WTC11 (cell line): ENCODE results near the gene C1QTNF12. TPM values are rescaled to one million over a fixed set of nuclear protein-coding genes. Genes with fewer than 3 reads are reported as not detected.

Experiments used
- ATAC-seq: fragments of 200-7000 bp; cut with Tn5 transposase; 2 replicates; pipeline ENCODE4 v1.10.0; 2021; ENCODE audit warnings: mild to moderate bottlenecking, moderate library complexity
- CTCF ChIA-PET: fragments of 300-600 bp; sonication (Branson Sonifier 250); formaldehyde crosslinking; loops from one replicate; lab custom pipeline; 2021; ENCODE audit warnings: antibody characterized with exemption; lab: Charles Lee
- POLR2A ChIA-PET: fragments of 350-600 bp; sonication (Branson Sonifier 250); formaldehyde crosslinking; loops from one replicate; lab custom pipeline; 2021; ENCODE audit warnings: antibody characterized with exemption; lab: Charles Lee
- DNase-seq: peaks from one replicate; pipeline ENCODE4 v3.0.0; 2021; ENCODE audit warnings: low spot score
- H3K27ac Mint-ChIP-seq: 2 replicates; pipeline ENCODE4 v1.8.0; 2021; ENCODE audit warnings: mixed read lengths
- H3K27me3 Mint-ChIP-seq: 2 replicates; pipeline ENCODE4 v1.8.0; 2021; ENCODE audit warnings: low read depth, mild to moderate bottlenecking, moderate library complexity, mixed read lengths
- H3K36me3 Mint-ChIP-seq: 2 replicates; pipeline ENCODE4 v1.8.0; 2021; ENCODE audit warnings: mixed read lengths
- H3K4me1 Mint-ChIP-seq: 2 replicates; pipeline ENCODE4 v1.8.0; 2022; ENCODE audit warnings: mixed read lengths
- H3K4me3 Mint-ChIP-seq: 2 replicates; pipeline ENCODE4 v1.8.0; 2021; ENCODE audit warnings: mild to moderate bottlenecking, moderate library complexity, mixed read lengths
- H3K9me3 Mint-ChIP-seq: 2 replicates; pipeline ENCODE4 v1.8.0; 2021; ENCODE audit warnings: mixed read lengths
- ATF1 ChIP-seq: sonication (generic); formaldehyde crosslinking; IDR thresholded peaks from 2 replicates; pipeline ENCODE4 v1.8.1; 2023; ENCODE audit warnings: mild to moderate bottlenecking, moderate library complexity, missing genetic modification reagents
- ETV6 ChIP-seq: sonication (generic); formaldehyde crosslinking; IDR thresholded peaks from 2 replicates; pipeline ENCODE4 v1.8.1; 2022; ENCODE audit warnings: mild to moderate bottlenecking, missing genetic modification reagents
- JAZF1 ChIP-seq: fragments of 250-450 bp; sonication (Bioruptor Pico); IDR thresholded peaks from 2 replicates; pipeline ENCODE4 v1.9.0; 2021; ENCODE audit warnings: moderate library complexity, mild to moderate bottlenecking, inconsistent platforms
- KAT7 ChIP-seq: sonication (generic); formaldehyde crosslinking; IDR thresholded peaks from 2 replicates; pipeline ENCODE4 v1.8.1; 2023; ENCODE audit warnings: missing genetic modification reagents, mild to moderate bottlenecking, borderline replicate concordance
- NFATC4 ChIP-seq: fragments of 250-450 bp; sonication (Bioruptor Pico); IDR thresholded peaks from 2 replicates; pipeline ENCODE4 v1.9.0; 2021; ENCODE audit warnings: mild to moderate bottlenecking
- NFE2L1 ChIP-seq: sonication (generic); formaldehyde crosslinking; IDR thresholded peaks from 2 replicates; pipeline ENCODE4 v1.8.1; 2023; ENCODE audit warnings: missing genetic modification reagents
- NR1H2 ChIP-seq: sonication (generic); formaldehyde crosslinking; IDR thresholded peaks from 2 replicates; pipeline ENCODE4 v1.9.0; 2021; ENCODE audit warnings: mild to moderate bottlenecking, moderate library complexity, missing genetic modification reagents
- SMAD4 ChIP-seq: sonication (generic); formaldehyde crosslinking; IDR thresholded peaks from 2 replicates; pipeline ENCODE4 v1.8.0; 2022; ENCODE audit warnings: mild to moderate bottlenecking, missing genetic modification reagents
- TP53 ChIP-seq: sonication (generic); formaldehyde crosslinking; IDR thresholded peaks from 2 replicates; pipeline ENCODE4 v1.8.1; 2023; ENCODE audit warnings: mild to moderate bottlenecking, missing genetic modification reagents
- ZNF232 ChIP-seq: sonication (generic); formaldehyde crosslinking; IDR thresholded peaks from 2 replicates; pipeline ENCODE4 v1.8.0; 2022; ENCODE audit warnings: mild to moderate bottlenecking, missing genetic modification reagents
- ZNF263 ChIP-seq: sonication (generic); formaldehyde crosslinking; IDR thresholded peaks from 2 replicates; pipeline ENCODE4 v1.8.1; 2022; ENCODE audit warnings: low read depth, mild to moderate bottlenecking, moderate library complexity, missing genetic modification reagents
- ZNF416 ChIP-seq: fragments of 250-450 bp; sonication (Bioruptor Pico); IDR thresholded peaks from 2 replicates; pipeline ENCODE4 v1.9.0; 2021; ENCODE audit warnings: mild to moderate bottlenecking, inconsistent platforms
- total RNA-seq: library from RNA; stranded (reverse); gene quantifications from 3 replicates; pipeline ENCODE4 v1.2.3, GENCODE V29; 2021
- TF ChIP-seq, protein P1 (sequence below): fragments of 250-450 bp; sonication (Bioruptor Pico); conservative IDR thresholded peaks from 2 replicates; pipeline ENCODE4 v1.9.0; 2021; ENCODE audit warnings: mild to moderate bottlenecking
- TF ChIP-seq, protein P2 (sequence below): sonication (generic); formaldehyde crosslinking; IDR thresholded peaks from 2 replicates; pipeline ENCODE4 v1.8.0; 2022; ENCODE audit warnings: mild to moderate bottlenecking, missing genetic modification reagents
- TF ChIP-seq, protein P3 (sequence below): fragments of 250-450 bp; sonication (Bioruptor Pico); IDR thresholded peaks from 2 replicates; pipeline ENCODE4 v1.9.0; 2021; ENCODE audit warnings: moderate library complexity, mild to moderate bottlenecking, inconsistent platforms, borderline replicate concordance
- TF ChIP-seq, protein P4 (sequence below): sonication (generic); formaldehyde crosslinking; IDR thresholded peaks from 2 replicates; pipeline ENCODE4 v1.8.0; 2022; ENCODE audit warnings: mild to moderate bottlenecking, missing genetic modification reagents
- TF ChIP-seq, protein P5 (sequence below): fragments of 250-450 bp; sonication (Bioruptor Pico); IDR thresholded peaks from 2 replicates; pipeline ENCODE4 v1.9.0; 2021; ENCODE audit warnings: mild to moderate bottlenecking, borderline replicate concordance

Gene C1QTNF12
- total RNA-seq, 1 experiment from 2014 or later, result 10.3 TPM

DNA sequence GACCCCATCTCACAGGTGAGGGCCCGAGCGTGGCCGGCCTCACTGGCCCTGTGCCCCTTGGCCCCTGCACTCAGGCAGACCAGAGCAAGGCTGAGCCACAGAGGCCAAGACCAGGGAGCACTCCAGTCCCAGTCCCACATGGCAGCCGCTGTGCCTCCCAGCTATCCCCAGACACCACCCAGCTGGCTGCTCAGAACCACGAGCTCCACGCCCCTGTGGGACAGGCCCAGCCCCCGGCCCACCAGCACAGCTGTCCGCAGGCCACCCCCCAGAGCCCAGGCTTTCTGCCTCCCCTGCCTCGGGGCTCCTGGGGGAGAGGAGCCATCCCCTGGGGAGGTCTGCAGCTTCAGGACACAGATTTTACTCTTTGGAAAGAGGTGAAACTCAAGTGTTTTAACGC, 9.1 kb upstream of the C1QTNF12 start:
- peaks cover 15% of the 10 kb centered on the region for H3K4me1 Mint-ChIP-seq
- CTCF ChIA-PET, result no interaction called here
- no peaks in the 10 kb centered on the region for H3K27me3 Mint-ChIP-seq
- H3K4me3 Mint-ChIP-seq, result no peak overlapping the region
- H3K9me3 Mint-ChIP-seq, result no peaks in the 10 kb centered on the region
- POLR2A ChIA-PET, result no interaction called here
- ATAC-seq, result no peak
- no peak for TF ChIP-seq NR1H2 (CRISPR knock-in tag)
- TF ChIP-seq ZNF416 (CRISPR knock-in tag), result no peak
- TF ChIP-seq ATF1 (CRISPR knock-in tag), result no peak
- TF ChIP-seq, protein P1, sequence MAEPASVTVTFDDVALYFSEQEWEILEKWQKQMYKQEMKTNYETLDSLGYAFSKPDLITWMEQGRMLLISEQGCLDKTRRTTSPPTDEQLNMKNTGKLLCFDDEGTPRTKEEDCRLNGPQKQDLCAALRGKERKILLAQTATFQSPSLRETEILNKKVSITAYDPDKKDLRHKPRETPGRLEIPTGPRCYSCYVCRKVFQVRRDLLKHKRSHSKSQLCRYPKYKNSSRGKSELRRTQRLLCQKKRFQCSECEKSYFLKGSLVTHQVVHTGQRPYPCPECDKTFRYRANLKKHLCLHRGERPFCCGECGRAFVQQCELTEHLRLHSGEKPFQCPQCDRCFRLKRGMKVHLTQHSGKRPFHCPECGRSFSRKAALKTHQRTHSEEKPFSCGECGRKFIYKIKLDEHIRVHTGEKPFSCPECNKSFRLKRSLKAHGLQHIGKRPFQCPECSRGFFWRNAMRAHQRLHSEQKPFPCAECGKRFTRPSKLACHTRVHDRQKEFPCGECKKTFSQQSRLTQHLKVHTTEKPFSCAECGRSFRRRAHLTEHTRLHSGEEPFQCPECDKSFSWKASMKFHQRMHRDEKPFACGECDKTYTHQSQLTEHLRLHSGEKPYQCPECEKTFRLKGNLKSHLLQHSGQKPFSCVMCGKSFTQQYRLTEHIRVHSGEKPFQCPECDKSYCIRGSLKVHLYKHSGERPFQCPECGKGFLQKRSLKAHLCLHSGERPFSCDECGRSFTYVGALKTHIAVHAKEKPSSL, result no peak
- no peak overlapping the region for H3K27ac Mint-ChIP-seq
- H3K36me3 Mint-ChIP-seq, result peaks cover 54% of the 10 kb centered on the region
- DNase-seq, result no peak

DNA sequence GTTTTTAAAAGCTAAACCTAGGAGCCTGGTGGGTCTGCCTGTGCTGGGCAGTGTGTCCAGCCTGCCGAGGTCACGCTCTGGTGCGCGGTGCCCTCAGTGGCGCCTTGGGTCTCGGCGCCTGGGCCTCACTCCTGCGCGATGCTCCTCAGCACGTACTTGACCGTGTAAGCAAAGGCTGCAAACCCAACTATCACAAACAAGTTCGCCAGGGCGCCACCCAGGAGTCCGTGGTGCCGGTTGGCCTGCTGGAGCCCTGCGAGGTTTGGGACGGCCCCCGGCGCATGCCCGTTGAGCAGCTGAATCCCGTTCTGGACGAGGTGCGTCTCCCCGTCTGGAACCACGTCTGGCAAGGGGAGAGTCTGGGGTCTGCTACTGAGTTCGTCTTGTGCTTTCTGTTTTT, 8.6 kb upstream of the C1QTNF12 start:
- Mint-ChIP-seq H3K9me3 (no peaks in the 10 kb centered on the region), H3K36me3 (peaks cover 50% of the 10 kb centered on the region), H3K4me3 (no peak overlapping the region), H3K27ac (no peak overlapping the region), H3K4me1 (peaks cover 15% of the 10 kb centered on the region), H3K27me3 (no peaks in the 10 kb centered on the region)
- CTCF ChIA-PET, result no interaction called here
- ATAC-seq (no peak), DNase-seq (no peak)
- POLR2A ChIA-PET, result no interaction called here
- TF ChIP-seq JAZF1 (CRISPR knock-in tag) (no peak), ZNF263 (CRISPR knock-in tag) (no peak), TP53 (no peak), ZNF232 (CRISPR knock-in tag) (no peak)
- TF ChIP-seq, protein P2, sequence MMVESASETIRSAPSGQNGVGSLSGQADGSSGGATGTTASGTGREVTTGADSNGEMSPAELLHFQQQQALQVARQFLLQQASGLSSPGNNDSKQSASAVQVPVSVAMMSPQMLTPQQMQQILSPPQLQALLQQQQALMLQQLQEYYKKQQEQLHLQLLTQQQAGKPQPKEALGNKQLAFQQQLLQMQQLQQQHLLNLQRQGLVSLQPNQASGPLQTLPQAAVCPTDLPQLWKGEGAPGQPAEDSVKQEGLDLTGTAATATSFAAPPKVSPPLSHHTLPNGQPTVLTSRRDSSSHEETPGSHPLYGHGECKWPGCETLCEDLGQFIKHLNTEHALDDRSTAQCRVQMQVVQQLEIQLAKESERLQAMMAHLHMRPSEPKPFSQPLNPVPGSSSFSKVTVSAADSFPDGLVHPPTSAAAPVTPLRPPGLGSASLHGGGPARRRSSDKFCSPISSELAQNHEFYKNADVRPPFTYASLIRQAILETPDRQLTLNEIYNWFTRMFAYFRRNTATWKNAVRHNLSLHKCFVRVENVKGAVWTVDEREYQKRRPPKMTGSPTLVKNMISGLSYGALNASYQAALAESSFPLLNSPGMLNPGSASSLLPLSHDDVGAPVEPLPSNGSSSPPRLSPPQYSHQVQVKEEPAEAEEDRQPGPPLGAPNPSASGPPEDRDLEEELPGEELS (CRISPR knock-in tag), result no peak
- TF ChIP-seq, protein P3, sequence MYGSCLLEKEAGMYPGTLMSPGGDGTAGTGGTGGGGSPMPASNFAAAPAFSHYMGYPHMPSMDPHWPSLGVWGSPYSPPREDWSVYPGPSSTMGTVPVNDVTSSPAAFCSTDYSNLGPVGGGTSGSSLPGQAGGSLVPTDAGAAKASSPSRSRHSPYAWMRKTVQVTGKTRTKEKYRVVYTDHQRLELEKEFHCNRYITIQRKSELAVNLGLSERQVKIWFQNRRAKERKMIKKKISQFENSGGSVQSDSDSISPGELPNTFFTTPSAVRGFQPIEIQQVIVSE (CRISPR knock-in tag), result no peak
- TF ChIP-seq, protein P4, sequence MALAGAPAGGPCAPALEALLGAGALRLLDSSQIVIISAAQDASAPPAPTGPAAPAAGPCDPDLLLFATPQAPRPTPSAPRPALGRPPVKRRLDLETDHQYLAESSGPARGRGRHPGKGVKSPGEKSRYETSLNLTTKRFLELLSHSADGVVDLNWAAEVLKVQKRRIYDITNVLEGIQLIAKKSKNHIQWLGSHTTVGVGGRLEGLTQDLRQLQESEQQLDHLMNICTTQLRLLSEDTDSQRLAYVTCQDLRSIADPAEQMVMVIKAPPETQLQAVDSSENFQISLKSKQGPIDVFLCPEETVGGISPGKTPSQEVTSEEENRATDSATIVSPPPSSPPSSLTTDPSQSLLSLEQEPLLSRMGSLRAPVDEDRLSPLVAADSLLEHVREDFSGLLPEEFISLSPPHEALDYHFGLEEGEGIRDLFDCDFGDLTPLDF (CRISPR knock-in tag), result no peak

DNA sequence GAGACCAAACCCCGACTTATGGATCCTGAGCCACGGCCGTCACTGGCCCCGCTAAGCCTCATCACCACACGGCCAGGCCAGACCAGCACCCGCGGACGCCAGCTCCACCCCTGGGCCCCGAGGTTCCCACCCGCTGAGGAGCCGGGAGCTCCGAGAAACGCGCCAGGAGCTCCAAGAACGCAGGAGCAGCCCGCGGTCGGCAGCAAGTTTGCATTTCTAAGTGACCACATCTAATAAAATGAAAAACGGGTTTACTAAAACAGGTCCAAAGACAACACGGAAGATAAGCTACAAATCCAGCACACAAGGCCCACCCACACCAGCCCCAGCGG, 8.1 kb upstream of the C1QTNF12 start:
- Mint-ChIP-seq H3K27me3 (no peaks in the 10 kb centered on the region), H3K4me1 (peaks cover 12% of the 10 kb centered on the region), H3K36me3 (peaks cover 46% of the 10 kb centered on the region), H3K27ac (no peak overlapping the region), H3K9me3 (no peaks in the 10 kb centered on the region), H3K4me3 (no peak overlapping the region)
- ChIA-PET CTCF (no interaction called here), POLR2A (no interaction called here)
- no peak for ATAC-seq
- TF ChIP-seq, protein P5, sequence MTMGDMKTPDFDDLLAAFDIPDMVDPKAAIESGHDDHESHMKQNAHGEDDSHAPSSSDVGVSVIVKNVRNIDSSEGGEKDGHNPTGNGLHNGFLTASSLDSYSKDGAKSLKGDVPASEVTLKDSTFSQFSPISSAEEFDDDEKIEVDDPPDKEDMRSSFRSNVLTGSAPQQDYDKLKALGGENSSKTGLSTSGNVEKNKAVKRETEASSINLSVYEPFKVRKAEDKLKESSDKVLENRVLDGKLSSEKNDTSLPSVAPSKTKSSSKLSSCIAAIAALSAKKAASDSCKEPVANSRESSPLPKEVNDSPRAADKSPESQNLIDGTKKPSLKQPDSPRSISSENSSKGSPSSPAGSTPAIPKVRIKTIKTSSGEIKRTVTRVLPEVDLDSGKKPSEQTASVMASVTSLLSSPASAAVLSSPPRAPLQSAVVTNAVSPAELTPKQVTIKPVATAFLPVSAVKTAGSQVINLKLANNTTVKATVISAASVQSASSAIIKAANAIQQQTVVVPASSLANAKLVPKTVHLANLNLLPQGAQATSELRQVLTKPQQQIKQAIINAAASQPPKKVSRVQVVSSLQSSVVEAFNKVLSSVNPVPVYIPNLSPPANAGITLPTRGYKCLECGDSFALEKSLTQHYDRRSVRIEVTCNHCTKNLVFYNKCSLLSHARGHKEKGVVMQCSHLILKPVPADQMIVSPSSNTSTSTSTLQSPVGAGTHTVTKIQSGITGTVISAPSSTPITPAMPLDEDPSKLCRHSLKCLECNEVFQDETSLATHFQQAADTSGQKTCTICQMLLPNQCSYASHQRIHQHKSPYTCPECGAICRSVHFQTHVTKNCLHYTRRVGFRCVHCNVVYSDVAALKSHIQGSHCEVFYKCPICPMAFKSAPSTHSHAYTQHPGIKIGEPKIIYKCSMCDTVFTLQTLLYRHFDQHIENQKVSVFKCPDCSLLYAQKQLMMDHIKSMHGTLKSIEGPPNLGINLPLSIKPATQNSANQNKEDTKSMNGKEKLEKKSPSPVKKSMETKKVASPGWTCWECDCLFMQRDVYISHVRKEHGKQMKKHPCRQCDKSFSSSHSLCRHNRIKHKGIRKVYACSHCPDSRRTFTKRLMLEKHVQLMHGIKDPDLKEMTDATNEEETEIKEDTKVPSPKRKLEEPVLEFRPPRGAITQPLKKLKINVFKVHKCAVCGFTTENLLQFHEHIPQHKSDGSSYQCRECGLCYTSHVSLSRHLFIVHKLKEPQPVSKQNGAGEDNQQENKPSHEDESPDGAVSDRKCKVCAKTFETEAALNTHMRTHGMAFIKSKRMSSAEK (CRISPR knock-in tag), result no peak
- TF ChIP-seq ETV6, result no peak
- TF ChIP-seq SMAD4 (CRISPR knock-in tag), result no peak
- TF ChIP-seq, protein P2 (CRISPR knock-in tag), result no peak
- no peak for TF ChIP-seq NFE2L1 (CRISPR knock-in tag)
- no peak for TF ChIP-seq NFATC4 (CRISPR knock-in tag)
- TF ChIP-seq KAT7, result no peak
- DNase-seq, result no peak
